RWPE2 (cell line): ENCODE measurements around the gene MED28.

Experiments used
- ATAC-seq: fragments of 200-7000 bp; cut with Tn5 transposase; 3 replicates; pipeline ENCODE4 v1.9.1; 2021; ENCODE audit warnings: low read depth
- DNase-seq: peaks from one replicate; pipeline ENCODE4 v3.0.0-alpha.2; 2020; ENCODE audit warnings: low spot score
- H3K27ac ChIP-seq: fragments of 450-650 bp; 2 replicates; pipeline ENCODE4 v1.5.1; 2017; ENCODE audit warnings: mild to moderate bottlenecking; ENCODE audit not compliant: poor library complexity, severe bottlenecking
- H3K27me3 ChIP-seq: fragments of 250-450 bp; sonication (Bioruptor Pico); 2 replicates; pipeline ENCODE4 v1.5.1; 2021; ENCODE audit warnings: mild to moderate bottlenecking, moderate library complexity; ENCODE audit not compliant: insufficient read depth, poor library complexity, severe bottlenecking
- H3K36me3 ChIP-seq: fragments of 250-450 bp; sonication (Bioruptor Pico); 2 replicates; pipeline ENCODE4 v1.5.1; 2020; ENCODE audit warnings: low read depth, mild to moderate bottlenecking, moderate library complexity
- H3K4me1 ChIP-seq: fragments of 250-450 bp; sonication (Bioruptor Pico); 2 replicates; pipeline ENCODE4 v1.5.1; 2021; ENCODE audit warnings: mild to moderate bottlenecking, moderate library complexity; ENCODE audit not compliant: insufficient read depth, poor library complexity, severe bottlenecking
- H3K4me3 ChIP-seq: fragments of 250-450 bp; sonication (Bioruptor Pico); 2 replicates; pipeline ENCODE4 v1.5.1; 2021; ENCODE audit warnings: mild to moderate bottlenecking, moderate library complexity; ENCODE audit not compliant: severe bottlenecking
- H3K9me3 ChIP-seq: fragments of 250-450 bp; sonication (Bioruptor Pico); 2 replicates; pipeline ENCODE4 v1.5.1; 2021; ENCODE audit warnings: mild to moderate bottlenecking, moderate library complexity; ENCODE audit not compliant: severe bottlenecking
- TF ChIP-seq, protein P1 (sequence below): fragments of 450-650 bp; IDR thresholded peaks from one replicate; pipeline ENCODE4 v1.5.1; 2017; ENCODE audit warnings: mild to moderate bottlenecking, moderate library complexity; ENCODE audit not compliant: poor library complexity, severe bottlenecking

Gene MED28

DNA sequence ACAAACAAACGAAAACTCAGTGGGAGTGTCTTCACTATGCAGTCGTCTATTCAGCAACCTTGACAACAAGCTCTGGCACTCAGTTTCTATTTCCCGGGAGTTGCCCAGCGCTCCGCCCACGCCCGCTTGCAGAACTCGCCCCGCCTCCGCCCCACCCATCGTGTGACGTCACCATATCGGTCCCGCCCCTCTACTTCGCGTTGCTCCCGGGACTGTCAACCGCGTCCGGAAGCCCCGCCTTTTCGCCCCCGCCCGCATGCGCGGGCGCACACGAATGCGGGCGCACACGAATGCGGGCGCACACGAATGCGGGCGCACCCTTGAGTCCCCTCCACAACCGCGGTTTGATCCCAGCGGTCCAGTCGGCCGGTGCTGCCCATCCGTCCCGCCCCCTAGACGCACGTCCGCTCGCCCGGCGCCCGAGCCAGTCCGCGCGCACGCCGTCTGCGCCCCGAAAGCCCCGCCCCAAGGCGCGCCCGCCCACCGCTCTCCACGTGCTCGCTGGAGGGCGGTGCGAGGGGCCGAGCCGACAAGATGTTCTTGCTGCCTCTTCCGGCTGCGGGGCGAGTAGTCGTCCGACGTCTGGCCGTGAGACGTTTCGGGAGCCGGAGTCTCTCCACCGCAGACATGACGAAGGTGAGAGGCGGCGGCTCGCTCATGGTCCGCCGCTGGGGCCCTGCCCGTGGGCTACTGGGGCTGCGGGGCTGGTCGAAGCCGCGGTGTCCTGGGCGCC lies 37.3 kb upstream of the MED28 start, which contains the start of gene LAP3:
LAP3 (plus strand) TSS at position 267 of the 733 bp plus-strand sequence; CDS start at position 535, 268 bp downstream.
- DNase-seq (peak; percentile 95), ATAC-seq (peak; percentile 89)
- Histone ChIP-seq H3K4me3 (peak within 1 kb of the TSS; percentile 70), H3K27ac (peak within 1 kb of the TSS; percentile 40), H3K4me1 (peaks cover 4% of the 10 kb centered on the region), H3K27me3 (no peaks in the 10 kb centered on the region), H3K9me3 (no peaks in the 10 kb centered on the region), H3K36me3 (peaks cover 22% of the 10 kb centered on the region)
- TF ChIP-seq, protein P1, sequence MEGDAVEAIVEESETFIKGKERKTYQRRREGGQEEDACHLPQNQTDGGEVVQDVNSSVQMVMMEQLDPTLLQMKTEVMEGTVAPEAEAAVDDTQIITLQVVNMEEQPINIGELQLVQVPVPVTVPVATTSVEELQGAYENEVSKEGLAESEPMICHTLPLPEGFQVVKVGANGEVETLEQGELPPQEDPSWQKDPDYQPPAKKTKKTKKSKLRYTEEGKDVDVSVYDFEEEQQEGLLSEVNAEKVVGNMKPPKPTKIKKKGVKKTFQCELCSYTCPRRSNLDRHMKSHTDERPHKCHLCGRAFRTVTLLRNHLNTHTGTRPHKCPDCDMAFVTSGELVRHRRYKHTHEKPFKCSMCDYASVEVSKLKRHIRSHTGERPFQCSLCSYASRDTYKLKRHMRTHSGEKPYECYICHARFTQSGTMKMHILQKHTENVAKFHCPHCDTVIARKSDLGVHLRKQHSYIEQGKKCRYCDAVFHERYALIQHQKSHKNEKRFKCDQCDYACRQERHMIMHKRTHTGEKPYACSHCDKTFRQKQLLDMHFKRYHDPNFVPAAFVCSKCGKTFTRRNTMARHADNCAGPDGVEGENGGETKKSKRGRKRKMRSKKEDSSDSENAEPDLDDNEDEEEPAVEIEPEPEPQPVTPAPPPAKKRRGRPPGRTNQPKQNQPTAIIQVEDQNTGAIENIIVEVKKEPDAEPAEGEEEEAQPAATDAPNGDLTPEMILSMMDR, result no peak

DNA sequence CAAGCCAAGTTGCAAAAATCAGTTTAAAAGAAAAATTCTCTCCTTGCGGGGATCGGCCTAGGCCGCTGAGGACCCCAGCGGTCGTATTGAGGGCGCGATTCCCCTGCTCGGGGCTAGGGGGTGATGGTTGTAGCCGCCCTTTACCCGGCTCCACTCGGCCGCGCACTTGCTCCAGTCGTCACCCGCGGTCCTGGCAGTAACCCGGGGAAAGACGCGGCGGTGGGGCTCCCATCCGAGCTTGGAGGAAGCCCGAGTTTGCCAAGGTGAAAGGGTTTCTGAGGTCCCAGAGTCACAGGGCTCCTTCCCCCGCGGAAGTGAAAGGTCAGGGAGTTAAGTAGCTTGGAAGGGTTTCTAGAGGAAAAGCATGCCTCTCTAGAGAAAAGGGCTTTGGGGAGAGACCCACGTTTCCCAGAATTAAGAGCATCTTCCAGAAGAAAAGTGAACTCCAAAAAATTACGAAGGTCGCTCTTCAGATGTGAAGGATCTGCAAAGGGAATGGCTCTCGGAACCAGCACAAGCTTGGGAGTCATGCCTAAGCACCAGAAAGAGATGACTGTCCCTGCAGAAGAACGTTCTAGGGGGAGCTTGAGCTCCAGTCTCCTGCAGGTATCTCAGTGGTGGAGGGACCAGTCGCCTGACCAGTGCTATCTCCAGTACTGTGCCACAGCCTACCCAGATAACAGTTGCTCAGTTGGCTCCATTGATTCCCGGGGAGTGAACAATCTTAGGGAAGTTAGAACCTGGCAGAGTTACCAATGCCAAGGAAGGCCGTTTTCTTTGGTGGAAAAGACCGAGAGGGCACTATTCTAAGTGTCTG lies 36.6 kb upstream of the MED28 start:
- Histone ChIP-seq H3K27ac (peak overlapping the region; percentile 40), H3K9me3 (no peaks in the 10 kb centered on the region), H3K27me3 (no peaks in the 10 kb centered on the region), H3K4me1 (peaks cover 4% of the 10 kb centered on the region), H3K4me3 (peak overlapping the region; percentile 70), H3K36me3 (peaks cover 29% of the 10 kb centered on the region)
- ATAC-seq (peak; percentile 38), DNase-seq (no peak)
- TF ChIP-seq, protein P1, result no peak

DNA sequence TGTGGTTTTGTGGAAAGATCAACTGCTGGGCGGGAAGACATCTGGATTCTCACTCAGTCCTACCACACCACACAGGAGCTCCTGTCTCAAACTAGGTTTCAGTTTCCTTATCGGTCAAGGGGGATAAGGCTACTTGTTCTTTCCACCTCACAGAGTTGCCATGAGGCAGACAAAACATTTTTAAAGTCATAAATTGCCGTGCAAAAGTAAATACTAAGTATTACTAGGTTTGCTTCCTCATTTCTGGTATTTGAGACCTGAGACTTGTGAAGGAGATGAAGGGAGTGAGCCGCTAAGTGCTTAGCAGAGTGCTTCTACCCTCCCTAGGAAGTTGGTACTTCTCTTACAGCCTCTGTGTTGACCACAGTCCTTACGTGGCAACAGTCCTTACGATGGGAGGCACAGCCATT lies 36.0 kb upstream of the MED28 start:
- H3K27me3 ChIP-seq, result no peaks in the 10 kb centered on the region
- peaks cover 36% of the 10 kb centered on the region for H3K36me3 ChIP-seq
- H3K4me3 ChIP-seq, result peak overlapping the region; percentile 70
- H3K27ac ChIP-seq, result no peak overlapping the region
- DNase-seq, result no peak
- H3K4me1 ChIP-seq, result peaks cover 4% of the 10 kb centered on the region
- no peaks in the 10 kb centered on the region for H3K9me3 ChIP-seq
- no peak for ATAC-seq
- TF ChIP-seq, protein P1, result no peak

DNA sequence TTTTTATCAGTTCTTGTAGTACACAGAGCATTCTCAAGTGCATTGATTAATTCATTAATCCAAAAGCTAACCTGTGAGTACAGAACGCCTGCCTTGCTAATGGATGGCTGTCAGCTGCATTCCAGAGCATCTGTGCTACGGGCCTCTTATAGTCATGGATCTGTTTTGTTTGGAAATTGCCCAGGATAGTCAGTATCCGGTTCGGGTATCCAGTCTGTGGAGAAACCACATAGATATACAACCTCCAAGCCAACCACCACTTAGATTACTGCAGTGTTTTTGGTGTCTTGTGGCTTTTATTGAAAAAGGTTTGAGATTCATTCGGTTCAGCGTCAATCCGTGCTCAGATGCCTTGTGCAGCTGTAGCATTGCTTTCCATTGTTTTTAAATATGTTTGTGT lies 33.5 kb upstream of the MED28 start:
- no peak for DNase-seq
- Histone ChIP-seq H3K9me3 (no peaks in the 10 kb centered on the region), H3K4me1 (peaks cover 4% of the 10 kb centered on the region), H3K27ac (no peak overlapping the region), H3K27me3 (no peaks in the 10 kb centered on the region), H3K36me3 (peaks cover 58% of the 10 kb centered on the region), H3K4me3 (no peak overlapping the region)
- TF ChIP-seq, protein P1, result no peak
- ATAC-seq, result no peak

DNA sequence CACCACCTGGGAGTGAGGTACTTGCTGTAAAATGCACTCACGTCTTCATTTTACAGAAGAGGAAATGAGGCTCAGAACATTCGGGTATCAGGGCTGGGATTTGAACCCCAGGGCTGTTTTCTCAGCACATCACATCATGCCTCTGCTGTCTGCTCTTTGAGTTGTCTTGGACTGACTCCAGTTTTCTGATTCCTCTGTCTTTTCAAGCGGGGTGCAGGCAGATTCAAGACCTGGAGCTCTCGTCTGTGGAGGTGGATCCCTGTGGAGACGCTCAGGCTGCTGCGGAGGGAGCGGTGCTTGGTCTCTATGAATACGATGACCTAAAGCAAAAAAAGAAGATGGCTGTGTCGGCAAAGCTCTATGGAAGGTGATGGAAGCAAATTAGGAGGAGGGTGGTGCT lies 31.2 kb upstream of the MED28 start:
- Histone ChIP-seq H3K36me3 (peaks cover 65% of the 10 kb centered on the region), H3K9me3 (no peaks in the 10 kb centered on the region), H3K4me3 (no peak overlapping the region), H3K27me3 (no peaks in the 10 kb centered on the region), H3K4me1 (peaks cover 4% of the 10 kb centered on the region), H3K27ac (no peak overlapping the region)
- ATAC-seq, result no peak
- DNase-seq, result no peak
- TF ChIP-seq, protein P1, result no peak
